Small intestine (tissue), 7 donors: ENCODE results near the gene MAD2L2. TPM values are rescaled to one million over a fixed set of nuclear protein-coding genes. Genes with fewer than 3 reads are reported as not detected.

Source experiments
- DNase-seq, 2 donors: peaks; one replicate each; pipeline versions ENCODE4 v3.0.0 to v3.0.0-alpha.2; 2013
- FAIRE-seq: peaks from 2 replicates; lab custom pipeline; 2012; peaks lifted over from hg19 to GRCh38; lab: Jason Lieb, UNC
- H3K27ac ChIP-seq, 3 donors: one replicate each; pipeline ENCODE4 v1.5.1; 2013; ENCODE audit warnings: low read length in 2 of 3, mild to moderate bottlenecking in 2 of 3, control low read depth in 1 of 3, inconsistent platforms in 1 of 3, low read depth in 1 of 3, moderate library complexity in 1 of 3
- H3K27me3 ChIP-seq, 3 donors: one replicate each; pipeline ENCODE4 v1.6.1; 2013; ENCODE audit warnings: low read length in 3 of 3, inconsistent platforms in 1 of 3; ENCODE audit not compliant: control insufficient read depth in 3 of 3, insufficient read depth in 3 of 3
- H3K36me3 ChIP-seq, 3 donors: one replicate each; pipeline ENCODE4 v1.6.1; 2013; ENCODE audit warnings: low read length in 3 of 3, inconsistent platforms in 1 of 3, low read depth in 1 of 3, mild to moderate bottlenecking in 1 of 3, moderate library complexity in 1 of 3; ENCODE audit not compliant: control insufficient read depth in 3 of 3, insufficient read depth in 2 of 3
- H3K4me1 ChIP-seq, 3 donors: one replicate each; pipeline ENCODE4 v1.6.1; 2013; ENCODE audit warnings: low read length in 2 of 3, inconsistent platforms in 1 of 3, low read depth in 1 of 3, mild to moderate bottlenecking in 1 of 3, moderate library complexity in 1 of 3; ENCODE audit not compliant: control insufficient read depth in 3 of 3, insufficient read depth in 2 of 3
- H3K4me3 ChIP-seq, 3 donors: one replicate each; pipeline ENCODE4 v1.5.1; 2013; ENCODE audit warnings: low read length in 3 of 3, control low read depth in 1 of 3, inconsistent platforms in 1 of 3, low read depth in 1 of 3, mild to moderate bottlenecking in 1 of 3, moderate library complexity in 1 of 3
- H3K9me3 ChIP-seq, 2 donors: one replicate each; pipeline ENCODE4 v1.6.1; 2013; ENCODE audit warnings: low read depth in 1 of 2, low read length in 1 of 2; ENCODE audit not compliant: control insufficient read depth in 2 of 2, insufficient read depth in 1 of 2
- WGBS, 3 donors: extraction: QIAGEN DNeasy Blood & Tissue Kit; methylation state at CpG; one replicate each; pipeline ENCODE4 v1.1.7; 2013; 5-methylcytosine and 5-hydroxymethylcytosine counted together
- polyA plus RNA-seq, 4 donors: library from polyadenylated mRNA; stranded (reverse) in 3 of 4; unstranded in 1 of 4; fragments of 200-250 nt in 3 of 4; fragments of 120-200 nt in 1 of 4; gene quantifications; one replicate each; pipeline versions ENCODE4 v1.2.1 to v1.2.3, GENCODE V29; 2013
- donor health status: healthy with polysubstance abuse.
- donor health status: control.
- donor health status: control.
- donor health status: Bipolar disorder and iron deficiency.
- donor health status: healthy.

MAD2L2 gene
- polyA plus RNA-seq, 4 donors, result 17.2 to 34.6 (median 27.6) TPM

GRCh38 chr1:11658542-11658941, 22.4 kb downstream of the MAD2L2 start:
- 88 to 91% (median 90%) methylated on average over 23 of the region's 23 CpGs for WGBS, 3 donors
- Histone ChIP-seq H3K27me3 (peaks cover 0 to 2% (median 0%) of the 10 kb centered on the region in 3 donors), H3K4me3 (no peak overlapping the region), H3K9me3 (no peaks in the 10 kb centered on the region), H3K4me1 (peaks cover 0 to 13% (median 7%) of the 10 kb centered on the region in 3 donors), H3K36me3 (peaks cover 0 to 47% (median 0%) of the 10 kb centered on the region in 3 donors), H3K27ac (no peak overlapping the region)
- DNase-seq (no peak), FAIRE-seq (no peak)

GRCh38 chr1:11657654-11658053, 23.3 kb downstream of the MAD2L2 start:
- 64 to 83% (median 70%) methylated on average over 6 of the region's 6 CpGs for WGBS, 3 donors
- FAIRE-seq, result no peak

GRCh38 chr1:11654939-11655808, 25.8 kb downstream of the MAD2L2 start:
- Histone ChIP-seq H3K27me3 (peaks cover 0 to 7% (median 0%) of the 10 kb centered on the region in 3 donors), H3K36me3 (peaks cover 0 to 34% (median 0%) of the 10 kb centered on the region in 3 donors), H3K27ac (no peak overlapping the region), H3K4me3 (peak overlapping the region; percentile 45 to 75 (median 52)), H3K4me1 (peaks cover 0 to 36% (median 7%) of the 10 kb centered on the region in 3 donors), H3K9me3 (no peaks in the 10 kb centered on the region)
- FAIRE-seq (no peak), DNase-seq (peak in 1 of 2 donors; percentile 30)
- WGBS, 3 donors, result 3 to 14% (median 7%) methylated on average over 19 to 45 of the region's 45 CpGs

More at GRCh38 chr1:11657654-11658053, 23.3 kb downstream of the MAD2L2 start:
- no peak for DNase-seq
- no peak overlapping the region for H3K27ac ChIP-seq
- H3K4me1 ChIP-seq, result peaks cover 0 to 18% (median 7%) of the 10 kb centered on the region in 3 donors
- peaks cover 0 to 2% (median 0%) of the 10 kb centered on the region in 3 donors for H3K27me3 ChIP-seq
- H3K9me3 ChIP-seq, result no peaks in the 10 kb centered on the region
- H3K4me3 ChIP-seq, result no peak overlapping the region
- H3K36me3 ChIP-seq, result peaks cover 0 to 46% (median 0%) of the 10 kb centered on the region in 3 donors

GRCh38 chr1:11654137-11654938, 26.6 kb downstream of the MAD2L2 start, which contains the start of the genes FBXO2 and FBXO44:
Gene FBXO2, minus strand, starts transcription at chr1:11654429. Its CDS starts 89 bp downstream, at chr1:11654340.
Gene FBXO44, plus strand, starts transcription at chr1:11654877. Its CDS starts 959 bp downstream, at chr1:11655836.
- peak within 1 kb of the TSS; percentile 53 to 95 (median 76) for H3K27ac ChIP-seq
- H3K36me3 ChIP-seq, result peaks cover 0 to 34% (median 0%) of the 10 kb centered on the region in 3 donors
- FAIRE-seq, result no peak
- WGBS, 3 donors, result 2 to 4% (median 3%) methylated on average over 46 to 94 of the region's 94 CpGs
- H3K9me3 ChIP-seq, result no peaks in the 10 kb centered on the region
- DNase-seq, result peak; percentile 58 to 81
- H3K4me3 ChIP-seq, result peak within 1 kb of the TSS; percentile 52 to 75 (median 71)
- peaks cover 0 to 44% (median 7%) of the 10 kb centered on the region in 3 donors for H3K4me1 ChIP-seq
- peaks cover 0 to 15% (median 0%) of the 10 kb centered on the region in 3 donors for H3K27me3 ChIP-seq

GRCh38 chr1:11653861-11654136, 27.1 kb downstream of the MAD2L2 start:
- H3K4me1 ChIP-seq, result peaks cover 0 to 46% (median 7%) of the 10 kb centered on the region in 3 donors
- peaks cover 0 to 34% (median 0%) of the 10 kb centered on the region in 3 donors for H3K36me3 ChIP-seq
- 26 to 63% (median 41%) methylated on average over 6 to 7 of the region's 7 CpGs for WGBS, 3 donors
- peaks cover 0 to 17% (median 0%) of the 10 kb centered on the region in 3 donors for H3K27me3 ChIP-seq
- FAIRE-seq (no peak), DNase-seq (no peak)
- H3K9me3 ChIP-seq, result no peaks in the 10 kb centered on the region
- peak overlapping the region in 2 of 3 donors; percentile 20 to 95 for H3K27ac ChIP-seq
- H3K4me3 ChIP-seq, result peak overlapping the region in 2 of 3 donors; percentile 71 to 75

- WGBS, 3 donors, result 24 to 65% (median 41%) methylated on average over 14 to 17 of the region's 17 CpGs
- FAIRE-seq, result no peak
- H3K36me3 ChIP-seq, result peaks cover 0 to 29% (median 0%) of the 10 kb centered on the region in 3 donors
- H3K27ac ChIP-seq, result peak overlapping the region in 2 of 3 donors; percentile 8 to 95
- peaks cover 0 to 20% (median 0%) of the 10 kb centered on the region in 3 donors for H3K27me3 ChIP-seq
- DNase-seq, result peak; percentile 86 to 93
- H3K4me1 ChIP-seq, result peaks cover 0 to 51% (median 7%) of the 10 kb centered on the region in 3 donors
- peak overlapping the region in 2 of 3 donors; percentile 71 to 75 for H3K4me3 ChIP-seq
- no peaks in the 10 kb centered on the region for H3K9me3 ChIP-seq
These were observed 27.7 kb downstream of the MAD2L2 start for GRCh38 chr1:11653101-11653860.

GRCh38 chr1:11652203-11652780, 28.7 kb downstream of the MAD2L2 start:
- Histone ChIP-seq H3K27me3 (peaks cover 0 to 20% (median 0%) of the 10 kb centered on the region in 3 donors), H3K36me3 (peaks cover 0 to 31% (median 0%) of the 10 kb centered on the region in 3 donors), H3K27ac (peak overlapping the region in 1 of 3 donors; percentile 78), H3K4me1 (peaks cover 0 to 55% (median 7%) of the 10 kb centered on the region in 3 donors), H3K9me3 (no peaks in the 10 kb centered on the region), H3K4me3 (peak overlapping the region in 1 of 3 donors; percentile 32)
- 86 to 94% (median 90%) methylated on average over 11 of the region's 11 CpGs for WGBS, 3 donors
- FAIRE-seq (no peak), DNase-seq (no peak)
